ENCODE results near the gene MRPS30.

- TF ChIP-seq GLIS3 (CRISPR knock-in tag; IDR thresholded peaks at IDR 0.05) = no peak
- TF ChIP-seq BACH2 (CRISPR knock-in tag; IDR thresholded peaks at IDR 0.05; ENCODE audit: borderline replicate concordance) = no peak
- TF ChIP-seq ZNF70 (CRISPR knock-in tag; IDR thresholded peaks at IDR 0.05) = no peak
- no peak for TF ChIP-seq PPARA (CRISPR knock-in tag; IDR thresholded peaks at IDR 0.05; ENCODE audit: borderline replicate concordance)
- no peak for TF ChIP-seq ZFP3 (CRISPR knock-in tag; IDR thresholded peaks at IDR 0.05)
- no peak for TF ChIP-seq RARB (CRISPR knock-in tag; IDR thresholded peaks at IDR 0.05)
- TF ChIP-seq PATZ1 (CRISPR knock-in tag; IDR thresholded peaks at IDR 0.05; ENCODE audit: borderline replicate concordance) = no peak
- no peak for TF ChIP-seq TCF4 (CRISPR knock-in tag; IDR thresholded peaks at IDR 0.05; ENCODE audit: borderline replicate concordance)
These were observed 38.9 kb upstream of the MRPS30 start for GRCh38 chr5:44769877-44770209.

Measured in SK-N-SH treated with all-trans-retinoic acid at 6 μM for 48 hours (cell line).